ENCODE data around the gene CADM4.

The CADM4 gene

GRCh38 chr19:43674596-43674995, 34.9 kb upstream of the CADM4 start:
- DNase-seq = peak; percentile 47
- no peak overlapping the region for H3K14ac ChIP-seq (ENCODE audit: low read length in 2 of 2)
- whole genome bisulfite sequencing = 69% methylated on average over 3 of the region's 3 CpGs
- no peak overlapping the region for H2AFZ ChIP-seq (ENCODE audit: low read depth, low read length)
- no peaks in the 10 kb centered on the region for H3K27me3 ChIP-seq (ENCODE audit: control insufficient read depth in 1 of 2, insufficient read depth in 1 of 2, low read length in 2 of 2)
- no peaks in the 10 kb centered on the region for H3K36me3 ChIP-seq (ENCODE audit: control insufficient read depth in 1 of 2, insufficient read depth in 2 of 2, low read depth in 1 of 2, low read length in 2 of 2)
- no peak overlapping the region for H3K23ac ChIP-seq (ENCODE audit: low read length in 2 of 2)
- H3K4me2 ChIP-seq (ENCODE audit: low read length, poor library complexity, severe bottlenecking) = no peak overlapping the region
- peak overlapping the region in 1 of 2 experiments; percentile 21 for H3K18ac ChIP-seq (ENCODE audit: low read depth in 1 of 2, low read length in 2 of 2)
- H4K91ac ChIP-seq (ENCODE audit: low read length) = no peak overlapping the region
- no peaks in the 10 kb centered on the region for H3K9me3 ChIP-seq (ENCODE audit: control insufficient read depth, low read length)
- H2AK5ac ChIP-seq (ENCODE audit: low read length, severe bottlenecking) = peak overlapping the region; percentile 94
- H2BK120ac ChIP-seq (ENCODE audit: low read depth, low read length) = no peak overlapping the region
- H3K9ac ChIP-seq (ENCODE audit: low read length) = peak overlapping the region; percentile 38
- H4K8ac ChIP-seq (ENCODE audit: low read length) = no peak overlapping the region
- H3K4me1 ChIP-seq (ENCODE audit: control insufficient read depth, insufficient read depth, low read depth, low read length) = peaks cover 15% of the 10 kb centered on the region
- peak overlapping the region in 1 of 2 experiments; percentile 18 for H2BK12ac ChIP-seq (ENCODE audit: low read length in 2 of 2)
- H3K4me3 ChIP-seq (ENCODE audit: insufficient read depth in 1 of 2, low read depth in 1 of 2, low read length in 2 of 2) = peak overlapping the region in 1 of 2 experiments; percentile 9
- H3K79me1 ChIP-seq (replicated peaks; ENCODE audit: low read length, poor library complexity, severe bottlenecking) = no peaks in the 10 kb centered on the region
- no peak overlapping the region for H2BK5ac ChIP-seq (ENCODE audit: low read depth, low read length, poor library complexity, severe bottlenecking)
- H3K27ac ChIP-seq (ENCODE audit: low read length, poor library complexity, severe bottlenecking) = no peak overlapping the region
- no peak overlapping the region for H3K4ac ChIP-seq (ENCODE audit: low read depth in 1 of 2, low read length in 2 of 2)
- H2BK15ac ChIP-seq (ENCODE audit: low read depth, poor library complexity, severe bottlenecking) = peak overlapping the region; percentile 50

- Histone ChIP-seq H3K4me3 (ENCODE audit: insufficient read depth in 1 of 2, low read depth in 1 of 2, low read length in 2 of 2) (no peak overlapping the region), H3K79me1 (replicated peaks; ENCODE audit: low read length, poor library complexity, severe bottlenecking) (no peaks in the 10 kb centered on the region), H3K4me1 (ENCODE audit: control insufficient read depth, insufficient read depth, low read depth, low read length) (peaks cover 15% of the 10 kb centered on the region), H2BK5ac (ENCODE audit: low read depth, low read length, poor library complexity, severe bottlenecking) (no peak overlapping the region), H3K36me3 (ENCODE audit: control insufficient read depth in 1 of 2, insufficient read depth in 2 of 2, low read depth in 1 of 2, low read length in 2 of 2) (no peaks in the 10 kb centered on the region), H3K9ac (ENCODE audit: low read length) (peak overlapping the region; percentile 38), H3K27me3 (ENCODE audit: control insufficient read depth in 1 of 2, insufficient read depth in 1 of 2, low read length in 2 of 2) (no peaks in the 10 kb centered on the region), H3K14ac (ENCODE audit: low read length in 2 of 2) (no peak overlapping the region), H4K91ac (ENCODE audit: low read length) (no peak overlapping the region), H3K9me3 (ENCODE audit: control insufficient read depth, low read length) (no peaks in the 10 kb centered on the region), H3K23ac (ENCODE audit: low read length in 2 of 2) (no peak overlapping the region), H3K4me2 (ENCODE audit: low read length, poor library complexity, severe bottlenecking) (no peak overlapping the region), H3K18ac (ENCODE audit: low read depth in 1 of 2, low read length in 2 of 2) (peak overlapping the region in 1 of 2 experiments; percentile 21), H3K27ac (ENCODE audit: low read length, poor library complexity, severe bottlenecking) (no peak overlapping the region), H2AK5ac (ENCODE audit: low read length, severe bottlenecking) (peak overlapping the region; percentile 94), H3K4ac (ENCODE audit: low read depth in 1 of 2, low read length in 2 of 2) (no peak overlapping the region), H4K8ac (ENCODE audit: low read length) (no peak overlapping the region), H2BK120ac (ENCODE audit: low read depth, low read length) (no peak overlapping the region), H2AFZ (ENCODE audit: low read depth, low read length) (no peak overlapping the region), H2BK15ac (ENCODE audit: low read depth, poor library complexity, severe bottlenecking) (no peak overlapping the region), H2BK12ac (ENCODE audit: low read length in 2 of 2) (no peak overlapping the region)
- no peak for DNase-seq
- WGBS = 91% methylated on average over 8 of the region's 8 CpGs
Observed at GRCh38 chr19:43674183-43674582, 34.5 kb upstream of the CADM4 start.

DNA sequence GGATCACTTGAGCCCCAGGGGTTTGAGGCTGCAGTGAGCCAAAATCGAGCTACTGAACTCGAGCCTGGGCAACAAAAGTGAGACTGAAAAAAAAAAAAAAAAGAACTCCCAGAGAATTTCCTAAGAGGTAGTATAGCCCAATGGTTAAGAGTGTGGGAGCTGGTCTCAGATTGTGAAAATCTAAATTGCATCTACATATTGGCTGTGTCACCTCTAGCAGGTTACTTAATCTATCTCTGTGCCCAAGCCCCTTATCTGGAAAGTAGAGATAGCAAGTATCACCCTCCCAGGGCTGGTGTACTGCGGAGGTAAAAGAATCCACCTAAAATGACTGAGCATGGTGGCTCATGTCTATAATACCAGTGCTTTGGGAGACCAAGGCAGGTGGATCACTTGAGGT, 34.0 kb upstream of the CADM4 start:
- Histone ChIP-seq H2BK12ac (ENCODE audit: low read length in 2 of 2) (no peak overlapping the region), H2AFZ (ENCODE audit: low read depth, low read length) (no peak overlapping the region), H3K18ac (ENCODE audit: low read depth in 1 of 2, low read length in 2 of 2) (no peak overlapping the region), H3K14ac (ENCODE audit: low read length in 2 of 2) (no peak overlapping the region), H4K8ac (ENCODE audit: low read length) (no peak overlapping the region), H3K36me3 (ENCODE audit: control insufficient read depth in 1 of 2, insufficient read depth in 2 of 2, low read depth in 1 of 2, low read length in 2 of 2) (no peaks in the 10 kb centered on the region), H3K79me1 (replicated peaks; ENCODE audit: low read length, poor library complexity, severe bottlenecking) (no peaks in the 10 kb centered on the region), H3K9me3 (ENCODE audit: control insufficient read depth, low read length) (no peaks in the 10 kb centered on the region), H3K27me3 (ENCODE audit: control insufficient read depth in 1 of 2, insufficient read depth in 1 of 2, low read length in 2 of 2) (no peaks in the 10 kb centered on the region), H3K4ac (ENCODE audit: low read depth in 1 of 2, low read length in 2 of 2) (no peak overlapping the region), H2BK5ac (ENCODE audit: low read depth, low read length, poor library complexity, severe bottlenecking) (no peak overlapping the region), H4K91ac (ENCODE audit: low read length) (no peak overlapping the region), H3K4me2 (ENCODE audit: low read length, poor library complexity, severe bottlenecking) (no peak overlapping the region), H2BK15ac (ENCODE audit: low read depth, poor library complexity, severe bottlenecking) (no peak overlapping the region), H2BK120ac (ENCODE audit: low read depth, low read length) (no peak overlapping the region), H2AK5ac (ENCODE audit: low read length, severe bottlenecking) (no peak overlapping the region), H3K9ac (ENCODE audit: low read length) (no peak overlapping the region), H3K27ac (ENCODE audit: low read length, poor library complexity, severe bottlenecking) (no peak overlapping the region), H3K4me1 (ENCODE audit: control insufficient read depth, insufficient read depth, low read depth, low read length) (peaks cover 15% of the 10 kb centered on the region), H3K4me3 (ENCODE audit: insufficient read depth in 1 of 2, low read depth in 1 of 2, low read length in 2 of 2) (no peak overlapping the region), H3K23ac (ENCODE audit: low read length in 2 of 2) (no peak overlapping the region)
- 51% methylated on average over 3 of the region's 3 CpGs for WGBS
- DNase-seq = no peak

GRCh38 chr19:43672061-43672679, 32.5 kb upstream of the CADM4 start:
- Histone ChIP-seq H3K9ac (ENCODE audit: low read length) (peak overlapping the region; percentile 5), H2AK5ac (ENCODE audit: low read length, severe bottlenecking) (no peak overlapping the region), H2AFZ (ENCODE audit: low read depth, low read length) (no peak overlapping the region), H2BK12ac (ENCODE audit: low read length in 2 of 2) (no peak overlapping the region), H4K8ac (ENCODE audit: low read length) (no peak overlapping the region), H2BK5ac (ENCODE audit: low read depth, low read length, poor library complexity, severe bottlenecking) (no peak overlapping the region), H3K14ac (ENCODE audit: low read length in 2 of 2) (no peak overlapping the region), H4K91ac (ENCODE audit: low read length) (no peak overlapping the region), H3K4me3 (ENCODE audit: insufficient read depth in 1 of 2, low read depth in 1 of 2, low read length in 2 of 2) (peak overlapping the region in 1 of 2 experiments; percentile 37), H3K18ac (ENCODE audit: low read depth in 1 of 2, low read length in 2 of 2) (no peak overlapping the region), H3K4me1 (ENCODE audit: control insufficient read depth, insufficient read depth, low read depth, low read length) (peaks cover 22% of the 10 kb centered on the region), H3K23ac (ENCODE audit: low read length in 2 of 2) (no peak overlapping the region), H3K36me3 (ENCODE audit: control insufficient read depth in 1 of 2, insufficient read depth in 2 of 2, low read depth in 1 of 2, low read length in 2 of 2) (peaks cover 7 to 8% of the 10 kb centered on the region in 2 experiments), H2BK15ac (ENCODE audit: low read depth, poor library complexity, severe bottlenecking) (no peak overlapping the region), H3K4me2 (ENCODE audit: low read length, poor library complexity, severe bottlenecking) (no peak overlapping the region), H2BK120ac (ENCODE audit: low read depth, low read length) (no peak overlapping the region), H3K27me3 (ENCODE audit: control insufficient read depth in 1 of 2, insufficient read depth in 1 of 2, low read length in 2 of 2) (no peaks in the 10 kb centered on the region), H3K27ac (ENCODE audit: low read length, poor library complexity, severe bottlenecking) (no peak overlapping the region), H3K4ac (ENCODE audit: low read depth in 1 of 2, low read length in 2 of 2) (no peak overlapping the region), H3K79me1 (replicated peaks; ENCODE audit: low read length, poor library complexity, severe bottlenecking) (peaks cover 6% of the 10 kb centered on the region), H3K9me3 (ENCODE audit: control insufficient read depth, low read length) (no peaks in the 10 kb centered on the region)
- no peak for DNase-seq
- 58% methylated on average over 6 of the region's 6 CpGs for WGBS

Data from mesenchymal stem cell (in vitro differentiated cells and primary cell).